GM23248 (cell line): Measurements from ENCODE around the gene PREX1. TPM values are rescaled to one million over a fixed set of nuclear protein-coding genes. Genes with fewer than 3 reads are reported as not detected.

Experiments used
- DNase-seq: peaks from one replicate; pipeline ENCODE4 v3.0.0-alpha.2; 2015
- H2AFZ ChIP-seq: fragments of 200-600 bp; sonication (generic); 2 replicates; pipeline ENCODE4 v1.6.1; 2016; ENCODE audit warnings: antibody characterized with exemption
- H3F3A ChIP-seq: fragments of 200-600 bp; sonication (generic); 2 replicates; pipeline ENCODE4 v1.6.1; 2016; ENCODE audit warnings: mild to moderate bottlenecking, antibody characterized with exemption, mixed run types; ENCODE audit not compliant: insufficient read depth
- H3K27ac ChIP-seq: fragments of 200-600 bp; sonication (generic); 2 replicates; pipeline ENCODE4 v1.5.1; 2016; ENCODE audit warnings: mild to moderate bottlenecking
- H3K27me3 ChIP-seq: fragments of 200-600 bp; sonication (generic); replicated peaks from 2 replicates; pipeline ENCODE4 v1.6.1; 2016; ENCODE audit warnings: mild to moderate bottlenecking; ENCODE audit not compliant: insufficient read depth
- H3K36me3 ChIP-seq: fragments of 200-600 bp; sonication (generic); 2 replicates; pipeline ENCODE4 v1.6.1; 2016; ENCODE audit warnings: low read depth, mild to moderate bottlenecking
- H3K4me1 ChIP-seq: fragments of 200-600 bp; sonication (generic); 2 replicates; pipeline ENCODE4 v1.6.1; 2016; ENCODE audit warnings: mild to moderate bottlenecking; ENCODE audit not compliant: insufficient read depth
- H3K4me2 ChIP-seq: fragments of 200-600 bp; sonication (generic); one replicate; pipeline ENCODE4 v1.6.1; 2016; ENCODE audit warnings: mild to moderate bottlenecking; ENCODE audit not compliant: unreplicated experiment
- H3K4me3 ChIP-seq: fragments of 200-600 bp; sonication (generic); 2 replicates; pipeline ENCODE4 v1.5.1; 2016; ENCODE audit warnings: mild to moderate bottlenecking
- H3K79me2 ChIP-seq: fragments of 200-600 bp; sonication (generic); 2 replicates; pipeline ENCODE4 v1.6.1; 2016; ENCODE audit warnings: mild to moderate bottlenecking; ENCODE audit not compliant: insufficient read depth
- H3K9ac ChIP-seq: fragments of 200-600 bp; sonication (generic); 2 replicates; pipeline ENCODE4 v1.6.1; 2016; ENCODE audit warnings: mild to moderate bottlenecking
- H3K9me2 ChIP-seq: fragments of 200-600 bp; sonication (generic); 2 replicates; pipeline ENCODE4 v1.6.1; 2016; ENCODE audit warnings: mixed run types, mild to moderate bottlenecking, moderate library complexity; ENCODE audit not compliant: insufficient read depth
- H3K9me3 ChIP-seq: fragments of 200-600 bp; sonication (generic); one replicate; pipeline ENCODE4 v1.6.1; 2017; ENCODE audit warnings: low read depth
- H4K20me1 ChIP-seq: fragments of 200-600 bp; sonication (generic); 2 replicates; pipeline ENCODE4 v1.6.0; 2016; ENCODE audit not compliant: insufficient read depth
- EZH2 ChIP-seq: fragments of 200-600 bp; sonication (generic); IDR thresholded peaks from 2 replicates; pipeline ENCODE4 v1.6.1; 2018; ENCODE audit warnings: antibody characterized with exemption, mild to moderate bottlenecking; ENCODE audit not compliant: insufficient read depth, poor library complexity, severe bottlenecking
- EZH2phosphoT487 ChIP-seq: fragments of 200-600 bp; sonication (generic); IDR thresholded peaks from 2 replicates; pipeline ENCODE4 v1.6.1; 2018; ENCODE audit warnings: antibody characterized with exemption, moderate library complexity, mild to moderate bottlenecking, low read depth; ENCODE audit not compliant: insufficient read depth
- WGBS, 2 experiments: methylation state at CpG; one replicate each; pipeline ENCODE4 v1.1.6; 2015 to 2017; ENCODE audit warnings: low lambda C conversion rate in 2 of 2, low coverage in 1 of 2; ENCODE audit errors: missing lambda C conversion rate in 2 of 2; 5-methylcytosine and 5-hydroxymethylcytosine counted together
- in situ Hi-C: fragments of 300-500 bp; cut with MboI; formaldehyde crosslinking; loops from 2 replicates; pipeline ENCODE4 v1.15.0; 2020
- polyA plus RNA-seq: library from polyadenylated mRNA; unstranded; fragments of >200 nt; fragmentation: Nextera tagmentation; extraction: Ambion mirVana; gene quantifications from 2 replicates; pipeline ENCODE4 v1.2.1, GENCODE V29; 2016
- total RNA-seq: library from RNA; depleted of rRNA; stranded (reverse); fragments of >200 nt; shearing (Covaris generic); gene quantifications from 2 replicates; pipeline ENCODE4 v1.2.3, GENCODE V29; 2014

The PREX1 gene
- total and polyA plus RNA-seq, 2 experiments from 2014 or later: 0.13 to 0.65 TPM

DNA sequence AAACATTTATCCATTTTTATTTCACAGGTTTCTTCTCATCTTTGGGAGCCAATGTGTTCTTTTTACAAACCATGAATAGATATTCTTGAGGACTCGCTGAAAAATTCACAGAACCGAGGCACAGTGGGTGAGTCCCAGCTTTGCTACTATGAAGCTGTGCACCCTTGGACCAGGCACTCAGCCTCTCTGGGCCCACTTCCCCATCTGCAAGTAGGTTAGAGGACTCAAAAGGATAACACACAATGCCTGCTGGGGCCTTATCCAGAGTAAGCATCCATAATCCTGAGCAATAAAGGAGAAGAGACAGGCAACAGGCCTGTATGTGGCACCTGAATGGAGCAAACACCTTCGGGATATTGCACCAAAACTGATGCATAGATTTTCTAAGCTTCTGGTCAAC, 153.3 kb downstream of the PREX1 start:
- Histone ChIP-seq H3K9me2 (no peaks in the 10 kb centered on the region), H3K27me3 (no peaks in the 10 kb centered on the region), H3K9me3 (no peaks in the 10 kb centered on the region), H3K36me3 (no peaks in the 10 kb centered on the region), H2AFZ (no peak overlapping the region), H3F3A (no peaks in the 10 kb centered on the region), H3K4me1 (no peaks in the 10 kb centered on the region), H3K4me3 (no peak overlapping the region), H3K79me2 (no peaks in the 10 kb centered on the region), H4K20me1 (no peaks in the 10 kb centered on the region), H3K4me2 (no peak overlapping the region), H3K27ac (no peak overlapping the region), H3K9ac (no peak overlapping the region)
- TF ChIP-seq EZH2phosphoT487 (no peak), EZH2 (no peak)
- DNase-seq: no peak
- 92 to 98% methylated on average over 3 of the region's 3 CpGs for WGBS, 2 experiments
- in situ Hi-C loops: no loop called here

DNA sequence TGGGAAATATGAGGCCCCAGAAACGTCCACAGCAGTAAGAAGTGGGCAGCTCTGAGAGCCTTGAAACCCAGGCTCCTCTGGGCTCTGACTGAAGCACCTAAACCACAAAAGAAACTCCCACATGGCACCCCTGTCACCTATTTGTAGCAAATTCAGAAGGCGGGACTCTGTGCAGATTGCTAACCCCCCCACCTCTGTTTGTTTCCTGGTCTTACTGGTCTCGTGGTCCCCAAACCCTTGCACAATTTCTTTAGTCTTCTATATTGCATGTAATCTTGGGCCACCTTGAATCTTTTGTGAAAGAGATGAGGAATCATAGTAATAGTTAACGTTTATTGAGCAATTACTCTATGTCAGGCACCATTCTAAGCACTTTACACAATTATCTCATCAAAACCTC, 154.3 kb downstream of the PREX1 start:
- WGBS, 2 experiments: 74 to 77% methylated on average over 4 of the region's 4 CpGs
- no peaks in the 10 kb centered on the region for H3K79me2 ChIP-seq
- no peak overlapping the region for H3K4me2 ChIP-seq
- no peaks in the 10 kb centered on the region for H3K27me3 ChIP-seq
- no peaks in the 10 kb centered on the region for H4K20me1 ChIP-seq
- H3K9me3 ChIP-seq: no peaks in the 10 kb centered on the region
- no peak for TF ChIP-seq EZH2
- no peak for TF ChIP-seq EZH2phosphoT487
- H3K36me3 ChIP-seq: no peaks in the 10 kb centered on the region
- DNase-seq: no peak
- H3K4me1 ChIP-seq: no peaks in the 10 kb centered on the region
- no peak overlapping the region for H2AFZ ChIP-seq
- H3K9me2 ChIP-seq: no peaks in the 10 kb centered on the region
- in situ Hi-C loops: no loop called here
- no peaks in the 10 kb centered on the region for H3F3A ChIP-seq
- no peak overlapping the region for H3K4me3 ChIP-seq
- no peak overlapping the region for H3K9ac ChIP-seq
- no peak overlapping the region for H3K27ac ChIP-seq

DNA sequence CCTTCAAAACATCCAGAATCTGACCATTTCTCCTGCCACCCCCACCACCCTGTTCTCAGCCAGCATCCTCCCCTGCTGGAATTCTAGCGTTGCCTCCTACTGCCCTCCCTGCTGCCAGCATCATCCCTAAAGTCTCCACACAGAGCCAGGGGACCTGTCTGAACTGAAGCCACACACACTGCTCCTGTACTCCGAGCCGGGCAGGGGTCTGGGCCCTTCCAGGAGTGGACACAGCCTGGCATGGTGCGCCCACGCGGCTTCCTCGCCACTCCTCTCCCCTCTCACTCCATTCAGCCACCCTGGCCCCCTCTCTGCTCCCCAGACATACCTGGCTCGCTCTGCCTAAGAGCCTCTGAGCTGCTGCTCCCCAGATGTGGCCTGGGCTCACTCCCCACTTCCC, 155.5 kb downstream of the PREX1 start:
- H3K9me2 ChIP-seq: no peaks in the 10 kb centered on the region
- H2AFZ ChIP-seq: no peak overlapping the region
- no peak overlapping the region for H3K4me3 ChIP-seq
- H3K4me1 ChIP-seq: no peaks in the 10 kb centered on the region
- H3K27ac ChIP-seq: no peak overlapping the region
- in situ Hi-C loops: no loop called here
- no peaks in the 10 kb centered on the region for H3F3A ChIP-seq
- no peaks in the 10 kb centered on the region for H3K9me3 ChIP-seq
- no peak for TF ChIP-seq EZH2phosphoT487
- no peak for TF ChIP-seq EZH2
- no peaks in the 10 kb centered on the region for H3K36me3 ChIP-seq
- H3K4me2 ChIP-seq: no peak overlapping the region
- no peaks in the 10 kb centered on the region for H3K79me2 ChIP-seq
- 73 to 79% methylated on average over 8 of the region's 8 CpGs for WGBS, 2 experiments
- H4K20me1 ChIP-seq: no peaks in the 10 kb centered on the region
- no peak overlapping the region for H3K9ac ChIP-seq
- no peaks in the 10 kb centered on the region for H3K27me3 ChIP-seq
- DNase-seq: no peak

DNA sequence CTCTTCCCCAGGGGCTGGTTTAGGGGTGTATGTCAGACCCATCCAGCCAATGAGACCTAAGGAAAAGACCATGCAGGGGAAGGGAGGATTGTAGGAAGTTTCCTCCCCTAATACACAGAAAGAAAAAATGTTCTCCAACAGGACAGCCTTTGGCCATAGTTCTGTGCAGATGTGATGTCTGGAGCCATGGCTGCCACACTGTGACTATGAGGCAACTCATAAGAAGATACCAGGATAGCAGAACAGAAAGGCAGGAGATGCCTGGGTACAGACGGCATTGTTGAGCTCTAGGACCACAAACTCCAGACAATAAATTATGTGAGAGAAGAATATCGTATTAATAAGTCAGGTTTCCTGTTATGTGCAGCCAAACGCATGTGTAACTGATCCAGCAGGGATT, 156.7 kb downstream of the PREX1 start:
- Histone ChIP-seq H3K36me3 (no peaks in the 10 kb centered on the region), H2AFZ (no peak overlapping the region), H3K27ac (no peak overlapping the region), H3K27me3 (no peaks in the 10 kb centered on the region), H3K9me2 (no peaks in the 10 kb centered on the region), H3F3A (no peaks in the 10 kb centered on the region), H3K4me3 (no peak overlapping the region), H4K20me1 (no peaks in the 10 kb centered on the region), H3K4me2 (no peak overlapping the region), H3K4me1 (no peaks in the 10 kb centered on the region), H3K9me3 (no peaks in the 10 kb centered on the region), H3K9ac (no peak overlapping the region), H3K79me2 (no peaks in the 10 kb centered on the region)
- TF ChIP-seq EZH2phosphoT487: no peak
- no peak for TF ChIP-seq EZH2
- in situ Hi-C loops: no loop called here
- no peak for DNase-seq
- WGBS, 2 experiments: 93 to 94% methylated on average over 3 of the region's 3 CpGs
